Measurements from ENCODE around the gene SHB. TPM values are rescaled to one million over a fixed set of nuclear protein-coding genes. Genes with fewer than 3 reads are reported as not detected.

Gene SHB
- total and polyA plus RNA-seq, 2 of the 13 experiments (the other 11 are each of a cell fraction or from before 2014, with no cell fraction given) = 19.4 to 20.7 TPM

GRCh38 chr9:38082446-38083287 lies 13.6 kb upstream of the SHB start:
- Histone ChIP-seq H3K4me2 (ENCODE audit: low read depth, low read length) (no peak overlapping the region), H3K27ac (ENCODE audit: extremely low read length, insufficient read depth, low read length) (no peak overlapping the region), H3K4me1 (ENCODE audit: insufficient read depth, low read length) (peaks cover 21% of the 10 kb centered on the region), H2AFZ (ENCODE audit: low read length) (no peak overlapping the region), H3K9ac (ENCODE audit: insufficient read depth, low read depth, low read length) (no peak overlapping the region), H3K36me3 (replicated peaks in 1 of 2; ENCODE audit: control insufficient read depth in 1 of 2, insufficient read depth in 2 of 2, low read length in 2 of 2) (no peaks in the 10 kb centered on the region), H4K20me1 (ENCODE audit: insufficient read depth, low read length) (no peaks in the 10 kb centered on the region), H3K4me3 (replicated peaks in 1 of 3; ENCODE audit: insufficient read depth in 1 of 3, low read depth in 2 of 3, low read length in 3 of 3) (no peak overlapping the region), H3K27me3 (ENCODE audit: control insufficient read depth in 1 of 2, insufficient read depth in 2 of 2, low read length in 2 of 2) (peaks cover 3 to 22% of the 10 kb centered on the region in 2 experiments; a peak in 4 of 5 replicates), H3K9me3 (ENCODE audit: low read length) (no peaks in the 10 kb centered on the region), H3K79me2 (ENCODE audit: insufficient read depth, low read length) (no peaks in the 10 kb centered on the region)
- intact Hi-C loops (cut with micrococcal nuclease; ENCODE audit: unreplicated experiment) (loop anchor here (1.0 kb wide), 1 partner anchor 84 kb away; no protein-coding TSS in a partner anchor), in situ Hi-C loops (cut with HindIII; ENCODE audit: extremely low pct_ligation_motif_present, low pct_unique_long_range_greater_than_20kb) (no loop called here)
- BruUV-seq (replicated peaks) = no TSS peak
- 14% methylated on average over 4 of the region's 5 CpGs for WGBS (ENCODE audit: low lambda C conversion rate)
- ATAC-seq (no peak), DNase-seq (ENCODE audit: low spot score) (no peak), FAIRE-seq (no peak)
- TF ChIP-seq ZIK1 (CRISPR knock-in tag; IDR thresholded peaks at IDR 0.05; ENCODE audit: borderline replicate concordance, low read depth) = no peak
- no peak for TF ChIP-seq TGIF2 (CRISPR knock-in tag; IDR thresholded peaks at IDR 0.05)
- no peak for TF ChIP-seq MYNN (CRISPR knock-in tag; IDR thresholded peaks at IDR 0.05; ENCODE audit: low read depth)
- no peak for TF ChIP-seq SNAI1 (CRISPR knock-in tag; IDR thresholded peaks at IDR 0.05; ENCODE audit: borderline replicate concordance)
- TF ChIP-seq FOXP1 (IDR thresholded peaks at IDR 0.05) = no peak
- no peak for TF ChIP-seq FOXP1 (CRISPR knock-in tag; IDR thresholded peaks at IDR 0.05)
- no peak for TF ChIP-seq SMYD3 (CRISPR knock-in tag; IDR thresholded peaks at IDR 0.05)
- no peak for TF ChIP-seq ZNF44 (CRISPR knock-in tag; IDR thresholded peaks at IDR 0.05)
- no peak for TF ChIP-seq SMARCC2 (IDR thresholded peaks at IDR 0.05)
- no peak for TF ChIP-seq HOXD1 (CRISPR knock-in tag; IDR thresholded peaks at IDR 0.05)
- no peak for TF ChIP-seq ZNF678 (CRISPR knock-in tag; IDR thresholded peaks at IDR 0.05)
- no peak for TF ChIP-seq SALL1 (CRISPR knock-in tag; IDR thresholded peaks at IDR 0.05)
- TF ChIP-seq ELF4 (CRISPR knock-in tag; IDR thresholded peaks at IDR 0.05; ENCODE audit: borderline replicate concordance) = no peak
- POLR2A ChIA-PET = no interaction called here
- CTCF ChIA-PET (ENCODE audit: low intra/inter-chr PET ratio, low total read pairs) = no interaction called here

Measured in HepG2 (cell line).